Upper lobe of left lung (tissue), 4 donors: Measurements from ENCODE around the gene SLC49A3.

ENCODE experiments used
- POLR2A ChIP-seq, 4 donors: fragments of 450-650 bp; IDR thresholded peaks; one replicate each; pipeline ENCODE4 v1.5.1; 2016 to 2017; ENCODE audit warnings: antibody characterized with exemption in 4 of 4, mild to moderate bottlenecking in 2 of 4
- TF ChIP-seq, protein P1 (sequence below), 6 experiments: fragments of 450-650 bp in 4 of 6; fragments of 200-600 bp in 2 of 6; sonication (generic) in 2 of 6; IDR thresholded peaks; one replicate each; pipeline ENCODE4 v1.5.1; 2016 to 2019; ENCODE audit warnings: antibody characterized with exemption in 6 of 6

DNA sequence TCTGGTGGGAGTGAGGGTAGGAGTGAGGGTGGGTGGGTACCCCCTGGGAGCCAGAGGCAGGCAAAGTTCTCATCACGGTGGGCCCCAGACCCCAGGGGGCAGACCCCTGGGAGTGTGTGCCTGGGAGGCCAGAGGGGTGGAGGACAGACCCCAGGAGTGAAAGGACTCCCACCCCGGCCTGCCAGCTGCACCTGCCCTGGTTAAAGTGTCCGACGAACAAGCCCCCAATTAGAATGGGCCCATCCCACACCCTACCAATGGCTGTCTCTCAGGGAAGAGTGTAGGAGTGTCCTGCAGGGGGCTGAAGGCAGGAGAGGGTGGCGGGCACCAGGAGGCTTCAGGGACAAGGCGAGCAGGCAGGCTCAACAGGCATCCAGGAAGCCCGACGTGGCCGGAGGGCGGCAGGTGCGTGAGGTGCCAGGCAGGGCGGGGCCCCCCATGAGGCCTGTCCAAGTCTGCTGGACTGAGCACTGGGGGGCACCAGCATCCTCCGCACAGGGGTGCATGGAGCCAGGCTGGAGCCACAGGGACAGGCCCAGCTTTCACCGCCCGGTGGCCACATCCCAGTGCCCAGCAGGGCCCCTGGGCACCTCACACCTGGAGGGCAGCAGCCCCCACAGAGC lies 54.9 kb downstream of the SLC49A3 start:
- TF ChIP-seq POLR2A (IDR thresholded peaks at IDR 0.05), result no peak
- TF ChIP-seq, protein P1, sequence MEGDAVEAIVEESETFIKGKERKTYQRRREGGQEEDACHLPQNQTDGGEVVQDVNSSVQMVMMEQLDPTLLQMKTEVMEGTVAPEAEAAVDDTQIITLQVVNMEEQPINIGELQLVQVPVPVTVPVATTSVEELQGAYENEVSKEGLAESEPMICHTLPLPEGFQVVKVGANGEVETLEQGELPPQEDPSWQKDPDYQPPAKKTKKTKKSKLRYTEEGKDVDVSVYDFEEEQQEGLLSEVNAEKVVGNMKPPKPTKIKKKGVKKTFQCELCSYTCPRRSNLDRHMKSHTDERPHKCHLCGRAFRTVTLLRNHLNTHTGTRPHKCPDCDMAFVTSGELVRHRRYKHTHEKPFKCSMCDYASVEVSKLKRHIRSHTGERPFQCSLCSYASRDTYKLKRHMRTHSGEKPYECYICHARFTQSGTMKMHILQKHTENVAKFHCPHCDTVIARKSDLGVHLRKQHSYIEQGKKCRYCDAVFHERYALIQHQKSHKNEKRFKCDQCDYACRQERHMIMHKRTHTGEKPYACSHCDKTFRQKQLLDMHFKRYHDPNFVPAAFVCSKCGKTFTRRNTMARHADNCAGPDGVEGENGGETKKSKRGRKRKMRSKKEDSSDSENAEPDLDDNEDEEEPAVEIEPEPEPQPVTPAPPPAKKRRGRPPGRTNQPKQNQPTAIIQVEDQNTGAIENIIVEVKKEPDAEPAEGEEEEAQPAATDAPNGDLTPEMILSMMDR (IDR thresholded peaks at IDR 0.05), result no peak
